ENCODE data around the gene PPFIA2. TPM values are rescaled to one million over a fixed set of nuclear protein-coding genes. Genes with fewer than 3 reads are reported as not detected.

PPFIA2 gene
- polyA plus RNA-seq, 1 of the 3 experiments (the other 2 are of a cell fraction) = not detected

GRCh38 chr12:81375969-81376368, 383.2 kb downstream of the PPFIA2 start:
- 13% methylated on average over 3 of the region's 3 CpGs for WGBS (ENCODE audit: low lambda C conversion rate)
- CTCF ChIA-PET = no interaction called here

More at GRCh38 chr12:81375969-81376368, 383.2 kb downstream of the PPFIA2 start:
- no peaks in the 10 kb centered on the region for H3K79me2 ChIP-seq (ENCODE audit: insufficient read depth)
- H3F3A ChIP-seq (replicated peaks; ENCODE audit: insufficient read depth) = peaks cover 4% of the 10 kb centered on the region
- POLR2A ChIA-PET = no interaction called here
- no peaks in the 10 kb centered on the region for H3K9me3 ChIP-seq
- no peak overlapping the region for H3K27ac ChIP-seq (ENCODE audit: low read depth in 2 of 2, low read length in 1 of 2)
- H3K4me3 ChIP-seq (ENCODE audit: low read depth in 2 of 2, low read length in 1 of 2) = no peak overlapping the region
- no peak overlapping the region for H3K4me2 ChIP-seq
- H3K36me3 ChIP-seq (replicated peaks in 1 of 2; ENCODE audit: control insufficient read depth in 1 of 2, insufficient read depth in 2 of 2, low read length in 1 of 2) = no peaks in the 10 kb centered on the region
- H3K9me2 ChIP-seq = no peaks in the 10 kb centered on the region
- H2AFZ ChIP-seq (ENCODE audit: low read depth) = no peak overlapping the region
- no peaks in the 10 kb centered on the region for H3K27me3 ChIP-seq (ENCODE audit: insufficient read depth)
- H3K9ac ChIP-seq = no peak overlapping the region
- no peaks in the 10 kb centered on the region for H3K4me1 ChIP-seq (ENCODE audit: control insufficient read depth in 1 of 2, insufficient read depth in 2 of 2, low read depth in 1 of 2, low read length in 1 of 2)
- H4K20me1 ChIP-seq (ENCODE audit: insufficient read depth) = no peaks in the 10 kb centered on the region
- no peak for TF ChIP-seq FOSL2 (IDR thresholded peaks at IDR 0.05; ENCODE audit: borderline replicate concordance, low read depth)
- no peak for TF ChIP-seq USF1 (IDR thresholded peaks at IDR 0.05; ENCODE audit: borderline replicate concordance, low read depth)
- no peak for TF ChIP-seq IRF3 (IDR thresholded peaks at IDR 0.05; ENCODE audit: low read depth, low read length)
- no peak for TF ChIP-seq CHD2 (IDR thresholded peaks at IDR 0.05; ENCODE audit: low read length, partially characterized antibody)
- TF ChIP-seq RXRA (IDR thresholded peaks at IDR 0.05; ENCODE audit: borderline replicate concordance, low read depth) = no peak
- TF ChIP-seq CTCF (IDR thresholded peaks at IDR 0.05) = no peak
- TF ChIP-seq REST (IDR thresholded peaks at IDR 0.05; ENCODE audit: low read depth, low read length) = no peak
- TF ChIP-seq PBX3 (IDR thresholded peaks at IDR 0.05) = no peak
- TF ChIP-seq USF2 (IDR thresholded peaks at IDR 0.05; ENCODE audit: borderline replicate concordance, low read depth, low read length) = no peak
- no peak for TF ChIP-seq FOXM1 (IDR thresholded peaks at IDR 0.05; ENCODE audit: low read depth)
- no peak for TF ChIP-seq TAF1 (IDR thresholded peaks at IDR 0.05; ENCODE audit: borderline replicate concordance, low read depth, low read length)
- TF ChIP-seq SMC3 (IDR thresholded peaks at IDR 0.05; ENCODE audit: low read depth, low read length) = no peak
- no peak for TF ChIP-seq RCOR1 (IDR thresholded peaks at IDR 0.05; ENCODE audit: low read length)
- no peak for DNase-seq
